Mesenchymal stem cell (in vitro differentiated cells and primary cell): ENCODE measurements around the gene KCNIP2.
A peak's percentile ranks its signal among the peaks of the same experiment; 100 is the strongest.

Experiments
- DNase-seq: peaks from one replicate; pipeline ENCODE4 v3.0.0-alpha.2; 2013
- H2AFZ ChIP-seq: one replicate; pipeline ENCODE4 v1.6.1; 2013; ENCODE audit warnings: low read depth, mild to moderate bottlenecking, control low read depth, inconsistent platforms, low read length, moderate library complexity
- H2AK5ac ChIP-seq: 2 replicates; pipeline ENCODE4 v1.6.1; 2013; ENCODE audit warnings: low read length, moderate library complexity, mild to moderate bottlenecking, inconsistent platforms; ENCODE audit not compliant: severe bottlenecking
- H2BK120ac ChIP-seq: one replicate; pipeline ENCODE4 v1.6.1; 2013; ENCODE audit warnings: low read depth, mild to moderate bottlenecking, inconsistent platforms, low read length, moderate library complexity
- H2BK12ac ChIP-seq, 2 experiments: one replicate each; pipeline ENCODE4 v1.6.1; 2013; ENCODE audit warnings: inconsistent platforms in 2 of 2, low read length in 2 of 2, mild to moderate bottlenecking in 2 of 2, moderate library complexity in 2 of 2, control low read depth in 1 of 2
- H2BK15ac ChIP-seq: one replicate; pipeline ENCODE4 v1.6.1; 2013; ENCODE audit warnings: mild to moderate bottlenecking, low read depth, inconsistent platforms; ENCODE audit not compliant: poor library complexity, severe bottlenecking
- H2BK5ac ChIP-seq: 2 replicates; pipeline ENCODE4 v1.6.1; 2013; ENCODE audit warnings: low read depth, mild to moderate bottlenecking, low read length, control low read depth, inconsistent platforms; ENCODE audit not compliant: poor library complexity, severe bottlenecking
- H3K14ac ChIP-seq, 2 experiments: one replicate each; pipeline ENCODE4 v1.6.1; 2013; ENCODE audit warnings: inconsistent platforms in 2 of 2, low read length in 2 of 2, control low read depth in 1 of 2, mild to moderate bottlenecking in 1 of 2, moderate library complexity in 1 of 2
- H3K18ac ChIP-seq, 2 experiments: one replicate each; pipeline ENCODE4 v1.6.1; 2013; ENCODE audit warnings: inconsistent platforms in 2 of 2, low read length in 2 of 2, control low read depth in 1 of 2, low read depth in 1 of 2, mild to moderate bottlenecking in 1 of 2
- H3K23ac ChIP-seq, 2 experiments: one replicate each; pipeline ENCODE4 v1.6.1; 2013; ENCODE audit warnings: inconsistent platforms in 2 of 2, low read length in 2 of 2, mild to moderate bottlenecking in 2 of 2, moderate library complexity in 2 of 2, control low read depth in 1 of 2
- H3K27ac ChIP-seq: 2 replicates; pipeline ENCODE4 v1.5.1; 2013; ENCODE audit warnings: mild to moderate bottlenecking, moderate library complexity, low read length, control low read depth, inconsistent platforms; ENCODE audit not compliant: poor library complexity, severe bottlenecking
- H3K27me3 ChIP-seq, 2 experiments: 2 replicates each; pipeline versions ENCODE4 v1.6.1 to v1.7.0; 2013; ENCODE audit warnings: low read length in 2 of 2, mild to moderate bottlenecking in 2 of 2, moderate library complexity in 2 of 2, control low read depth in 1 of 2, inconsistent platforms in 1 of 2; ENCODE audit not compliant: control insufficient read depth in 1 of 2, insufficient read depth in 1 of 2
- H3K36me3 ChIP-seq, 2 experiments: 2 replicates each; pipeline versions ENCODE4 v1.6.1 to v1.7.0; 2013; ENCODE audit warnings: low read length in 2 of 2, control low read depth in 1 of 2, inconsistent platforms in 1 of 2, low read depth in 1 of 2, mild to moderate bottlenecking in 1 of 2; ENCODE audit not compliant: insufficient read depth in 2 of 2, control insufficient read depth in 1 of 2
- H3K4ac ChIP-seq, 2 experiments: one replicate each; pipeline ENCODE4 v1.6.1; 2013; ENCODE audit warnings: inconsistent platforms in 2 of 2, low read length in 2 of 2, mild to moderate bottlenecking in 2 of 2, moderate library complexity in 2 of 2, control low read depth in 1 of 2, low read depth in 1 of 2
- H3K4me1 ChIP-seq: 2 replicates; pipeline ENCODE4 v1.6.1; 2013; ENCODE audit warnings: low read depth, low read length, control low read depth; ENCODE audit not compliant: control insufficient read depth, insufficient read depth
- H3K4me2 ChIP-seq: 2 replicates; pipeline ENCODE4 v1.6.1; 2013; ENCODE audit warnings: low read length, mild to moderate bottlenecking, inconsistent platforms; ENCODE audit not compliant: poor library complexity, severe bottlenecking
- H3K4me3 ChIP-seq, 2 experiments: 2 replicates each; pipeline versions ENCODE4 v1.5.1 to v1.7.0; 2013; ENCODE audit warnings: low read length in 2 of 2, mild to moderate bottlenecking in 2 of 2, control low read depth in 1 of 2, low read depth in 1 of 2; ENCODE audit not compliant: insufficient read depth in 1 of 2
- H3K79me1 ChIP-seq: replicated peaks from 2 replicates; pipeline ENCODE4 v1.6.1; 2013; ENCODE audit warnings: mild to moderate bottlenecking, control low read depth, low read length, inconsistent platforms; ENCODE audit not compliant: poor library complexity, severe bottlenecking
- H3K9ac ChIP-seq: 2 replicates; pipeline ENCODE4 v1.7.0; 2013; ENCODE audit warnings: mild to moderate bottlenecking, low read length, moderate library complexity
- H3K9me3 ChIP-seq: 2 replicates; pipeline ENCODE4 v1.7.0; 2013; ENCODE audit warnings: mild to moderate bottlenecking, low read length; ENCODE audit not compliant: control insufficient read depth
- H4K8ac ChIP-seq: one replicate; pipeline ENCODE4 v1.6.1; 2013; ENCODE audit warnings: inconsistent platforms, mild to moderate bottlenecking, low read length, moderate library complexity
- H4K91ac ChIP-seq: one replicate; pipeline ENCODE4 v1.6.1; 2013; ENCODE audit warnings: mild to moderate bottlenecking, low read length, inconsistent platforms
- WGBS: methylation state at CpG from one replicate; pipeline ENCODE4 v1.1.7; 2013; ENCODE audit warnings: mixed read lengths; 5-methylcytosine and 5-hydroxymethylcytosine counted together

KCNIP2 gene

DNA sequence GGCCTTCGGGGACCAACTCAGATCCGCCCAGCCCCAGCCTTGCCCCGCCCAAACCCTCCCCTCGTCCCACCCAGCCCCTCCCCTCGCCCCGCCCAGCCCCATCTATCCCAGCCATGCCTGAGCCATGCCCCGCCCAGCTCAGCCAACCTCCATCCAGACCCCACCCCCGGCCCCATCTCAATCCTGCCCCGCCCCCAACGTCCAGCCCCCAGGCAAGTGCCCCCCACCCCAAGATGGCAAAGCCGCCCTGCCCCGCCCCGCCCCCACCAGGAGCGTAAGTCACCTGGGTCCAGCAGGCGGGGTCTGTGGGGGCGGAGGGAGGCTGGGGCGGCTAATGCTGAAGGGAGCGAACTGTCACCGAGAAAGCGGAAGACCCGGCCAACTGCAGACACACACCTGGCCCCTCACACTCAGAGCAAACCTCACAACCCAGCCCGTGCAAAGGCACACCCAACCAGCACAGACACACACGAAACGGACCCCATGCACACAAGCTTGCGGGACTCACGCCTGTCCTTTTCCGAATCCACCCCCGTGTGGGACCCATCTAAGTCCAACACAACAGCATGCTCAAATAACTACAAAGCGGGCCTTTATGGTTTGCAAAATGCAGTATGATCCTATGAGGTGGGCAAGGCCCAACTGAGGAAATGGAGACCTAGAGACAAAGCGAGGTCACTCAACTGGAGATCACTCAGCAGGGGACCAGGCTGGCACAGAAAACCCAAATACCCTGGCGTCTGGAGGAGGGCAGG is 13.9 kb downstream of the KCNIP2 start:
- no peak overlapping the region for H2BK120ac ChIP-seq
- no peak overlapping the region for H2BK5ac ChIP-seq
- peak overlapping the region; percentile 67 to 76 for H3K18ac ChIP-seq
- H3K14ac ChIP-seq, result peak overlapping the region in 1 of 2 experiments; percentile 38
- H3K4me2 ChIP-seq, result peak overlapping the region; percentile 92
- H2BK12ac ChIP-seq, result peak overlapping the region; percentile 86 to 92
- 61% methylated on average over 22 of the region's 31 CpGs for WGBS
- H3K4me1 ChIP-seq, result peaks cover 17% of the 10 kb centered on the region
- peak overlapping the region; percentile 57 for H2BK15ac ChIP-seq
- H3K27me3 ChIP-seq, result no peaks in the 10 kb centered on the region
- H2AK5ac ChIP-seq, result no peak overlapping the region
- peak overlapping the region; percentile 51 for H2AFZ ChIP-seq
- peak overlapping the region in 1 of 2 experiments; percentile 37 for H3K4ac ChIP-seq
- no peak overlapping the region for H3K27ac ChIP-seq
- peak overlapping the region; percentile 53 for H4K91ac ChIP-seq
- peak overlapping the region; percentile 60 to 74 for H3K4me3 ChIP-seq
- DNase-seq, result no peak
- no peaks in the 10 kb centered on the region for H3K9me3 ChIP-seq
- peaks cover 10 to 25% of the 10 kb centered on the region in 2 experiments for H3K36me3 ChIP-seq
- no peak overlapping the region for H3K23ac ChIP-seq
- H3K79me1 ChIP-seq, result peaks cover 6% of the 10 kb centered on the region
- H4K8ac ChIP-seq, result peak overlapping the region; percentile 75
- H3K9ac ChIP-seq, result peak overlapping the region; percentile 62

GRCh38 chr10:101828766-101829551 is 14.6 kb downstream of the KCNIP2 start:
- Histone ChIP-seq H3K27ac (no peak overlapping the region), H3K14ac (no peak overlapping the region), H3K9ac (no peak overlapping the region), H3K18ac (no peak overlapping the region), H2AK5ac (no peak overlapping the region), H3K36me3 (peaks cover 10 to 25% of the 10 kb centered on the region in 2 experiments), H3K4ac (no peak overlapping the region), H4K8ac (peak overlapping the region; percentile 14), H3K4me3 (peak overlapping the region in 1 of 2 experiments; percentile 49), H2AFZ (no peak overlapping the region), H3K9me3 (no peaks in the 10 kb centered on the region), H4K91ac (no peak overlapping the region), H3K23ac (no peak overlapping the region), H3K27me3 (no peaks in the 10 kb centered on the region), H3K79me1 (peaks cover 6% of the 10 kb centered on the region), H2BK15ac (peak overlapping the region; percentile 57), H2BK12ac (no peak overlapping the region), H2BK120ac (no peak overlapping the region), H3K4me1 (peaks cover 17% of the 10 kb centered on the region), H3K4me2 (no peak overlapping the region), H2BK5ac (no peak overlapping the region)
- WGBS, result 85% methylated on average over 31 of the region's 39 CpGs
- no peak for DNase-seq

DNA sequence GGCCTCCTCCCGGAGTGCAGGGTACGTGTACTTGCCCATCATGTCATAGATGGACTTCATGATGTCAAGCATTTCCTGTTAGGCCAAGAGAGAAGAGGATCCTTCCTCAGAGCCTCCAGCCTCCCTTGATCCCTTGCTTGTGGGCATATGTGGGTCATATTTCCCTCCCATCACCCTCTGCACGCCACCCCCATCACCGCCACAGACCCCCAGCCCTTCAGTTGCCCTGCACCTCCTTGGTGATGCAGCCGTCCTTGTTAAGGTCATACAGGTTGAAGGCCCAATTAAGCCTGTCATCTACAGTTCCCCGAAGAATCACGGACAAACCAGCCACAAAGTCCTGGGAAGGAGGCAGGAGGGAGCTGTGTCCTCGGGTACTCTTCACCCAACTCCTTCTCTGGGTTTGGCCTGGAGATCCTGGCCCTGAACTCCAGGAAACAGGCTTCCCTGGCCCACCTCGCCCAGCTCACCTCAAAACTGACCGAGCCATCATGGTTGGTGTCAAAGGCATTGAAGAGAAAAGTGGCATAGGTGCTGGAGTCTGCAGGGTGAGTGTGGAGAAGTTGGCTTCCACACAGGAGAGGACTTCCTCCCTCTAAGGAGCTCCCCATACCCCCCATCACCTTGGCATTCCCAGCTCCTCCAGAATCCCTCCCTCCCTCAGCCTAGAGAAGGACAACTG is 15.5 kb downstream of the KCNIP2 start:
- Histone ChIP-seq H3K27ac (no peak overlapping the region), H3K4ac (no peak overlapping the region), H3K79me1 (peaks cover 6% of the 10 kb centered on the region), H2BK5ac (no peak overlapping the region), H2BK15ac (no peak overlapping the region), H3K23ac (no peak overlapping the region), H2BK12ac (no peak overlapping the region), H3K27me3 (no peaks in the 10 kb centered on the region), H4K91ac (no peak overlapping the region), H3K4me1 (peaks cover 17% of the 10 kb centered on the region), H3K4me3 (peak overlapping the region in 1 of 2 experiments; percentile 49), H3K4me2 (no peak overlapping the region), H2AK5ac (no peak overlapping the region), H3K9ac (no peak overlapping the region), H2BK120ac (no peak overlapping the region), H3K36me3 (peaks cover 10 to 25% of the 10 kb centered on the region in 2 experiments), H3K9me3 (no peaks in the 10 kb centered on the region), H3K14ac (no peak overlapping the region), H4K8ac (no peak overlapping the region), H3K18ac (no peak overlapping the region), H2AFZ (no peak overlapping the region)
- WGBS, result 95% methylated on average over 9 of the region's 10 CpGs
- no peak for DNase-seq
